Stimulated activated naive CD8-positive, alpha-beta T cell treated with anti-CD3 and anti-CD28 coated beads, Interleukin-15, Interleukin-2, amounts not matched to agents 100 U/mL and 50 U/mL, for 24 hours (primary cell): Measurements from ENCODE around the gene WDR82.

Source experiments
- ATAC-seq: fragments of 150-1000 bp; cut with Tn5 transposase; one replicate; pipeline ENCODE4 v1.10.0; 2021
- DNase-seq: peaks from one replicate; pipeline ENCODE4 v3.0.0; 2021

WDR82 gene

DNA sequence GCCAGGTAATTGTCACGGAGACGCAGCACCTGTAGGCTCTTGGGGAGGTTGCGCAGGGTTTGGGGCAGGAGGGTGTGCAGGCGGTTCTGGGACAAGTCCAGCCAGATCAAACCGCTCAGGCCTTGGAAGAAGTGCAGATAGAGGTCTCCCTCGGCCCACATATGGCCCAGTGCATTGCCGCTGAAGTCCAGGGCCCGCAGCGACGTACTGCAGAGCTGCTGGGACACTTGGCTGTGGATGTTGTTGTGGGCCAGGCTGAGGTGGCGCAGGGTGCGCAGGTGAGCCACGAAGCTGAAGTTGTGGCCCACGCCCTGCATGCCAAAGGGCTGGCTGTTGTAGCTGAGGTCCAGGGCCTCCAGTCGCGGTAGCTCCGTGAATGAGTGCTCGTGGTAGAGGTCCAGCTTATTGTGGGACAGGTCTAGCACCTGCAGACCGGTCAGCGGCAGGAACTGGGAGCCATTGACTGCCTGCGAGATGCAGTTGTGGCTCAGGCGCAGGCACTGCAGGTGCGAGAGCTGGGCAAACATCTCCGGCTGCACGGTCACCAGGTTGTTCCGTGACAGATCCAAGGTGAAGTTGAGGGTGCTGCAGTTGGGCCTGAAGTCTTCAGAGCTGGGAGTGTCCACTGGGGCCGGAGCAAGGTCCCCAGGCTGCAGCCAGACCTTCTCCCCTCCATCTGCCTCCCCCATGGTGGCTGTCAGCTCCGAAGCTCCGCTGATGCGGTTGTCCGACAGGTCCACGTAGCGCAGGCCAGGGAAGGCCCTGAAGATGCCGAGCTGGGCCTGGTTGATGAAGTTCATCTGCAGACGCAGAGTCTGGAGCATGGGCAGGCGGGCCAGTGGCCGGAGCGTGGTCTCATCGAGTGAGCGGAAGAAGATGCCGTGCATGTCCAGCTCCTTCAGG lies 55.9 kb downstream of the WDR82 start:
- DNase-seq (no peak), ATAC-seq (no peak)

GRCh38 chr3:52221563-52222318 lies 56.7 kb downstream of the WDR82 start:
- ATAC-seq: no peak
- no peak for DNase-seq

GRCh38 chr3:52221141-52221562 lies 57.3 kb downstream of the WDR82 start:
- ATAC-seq (no peak), DNase-seq (no peak)

- DNase-seq (peak; percentile 93), ATAC-seq (peak; percentile 63)
These were observed 57.9 kb downstream of the WDR82 start for GRCh38 chr3:52220380-52221026.

- ATAC-seq: no peak
- DNase-seq: no peak
These were observed 59.4 kb downstream of the WDR82 start for GRCh38 chr3:52218937-52219650.

DNA sequence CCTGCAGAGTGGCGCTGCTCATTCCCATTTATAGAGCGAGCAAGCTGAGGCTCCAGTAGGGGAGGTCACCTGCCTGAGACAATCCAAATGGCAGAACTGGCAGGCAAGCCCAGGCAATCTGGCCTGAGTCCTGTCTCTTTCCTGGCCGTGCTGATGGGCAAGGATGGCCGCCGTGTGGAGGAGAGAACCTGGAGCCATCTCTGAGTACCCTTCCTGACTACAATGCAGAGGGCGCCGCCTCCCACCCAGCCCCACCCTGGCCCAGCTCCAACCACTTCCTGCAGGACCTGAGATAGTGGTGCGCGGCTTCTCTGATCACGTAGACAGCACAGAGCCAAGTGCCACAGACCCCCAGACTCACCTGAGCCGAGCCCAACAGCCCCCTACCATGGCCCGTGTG lies 60.0 kb downstream of the WDR82 start:
- ATAC-seq: no peak
- DNase-seq: peak; percentile 52

- DNase-seq (no peak), ATAC-seq (no peak)
These were observed 60.4 kb downstream of the WDR82 start for GRCh38 chr3:52218026-52218425.

GRCh38 chr3:52217409-52217805 lies 61.0 kb downstream of the WDR82 start:
- no peak for DNase-seq
- ATAC-seq: no peak

GRCh38 chr3:52216585-52217408 lies 61.7 kb downstream of the WDR82 start:
- DNase-seq (no peak), ATAC-seq (peak; percentile 57)

- ATAC-seq (no peak), DNase-seq (no peak)
These were observed 63.1 kb downstream of the WDR82 start for GRCh38 chr3:52215351-52215750.

GRCh38 chr3:52213901-52214300 lies 64.5 kb downstream of the WDR82 start:
- no peak for ATAC-seq
- no peak for DNase-seq

DNA sequence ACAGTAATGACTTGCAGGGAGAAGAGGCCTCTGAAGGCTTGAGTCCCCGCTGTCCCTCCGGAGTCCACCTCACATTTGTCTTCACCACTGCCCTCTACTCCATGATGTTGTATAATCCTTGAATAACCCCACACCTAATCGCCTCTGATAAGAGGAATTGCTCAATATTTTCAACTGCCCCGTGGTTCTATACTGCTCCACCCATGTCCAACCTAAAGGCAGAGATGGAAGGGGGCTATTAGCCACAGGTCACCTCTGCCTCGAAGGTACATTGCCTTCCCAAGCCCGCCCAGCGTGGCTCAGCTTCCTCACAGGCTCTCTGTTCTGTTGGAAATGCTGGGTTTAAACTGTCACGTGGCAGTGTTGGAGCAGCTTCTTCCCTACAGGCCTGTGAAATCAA lies 65.4 kb downstream of the WDR82 start:
- DNase-seq (no peak), ATAC-seq (no peak)

DNA sequence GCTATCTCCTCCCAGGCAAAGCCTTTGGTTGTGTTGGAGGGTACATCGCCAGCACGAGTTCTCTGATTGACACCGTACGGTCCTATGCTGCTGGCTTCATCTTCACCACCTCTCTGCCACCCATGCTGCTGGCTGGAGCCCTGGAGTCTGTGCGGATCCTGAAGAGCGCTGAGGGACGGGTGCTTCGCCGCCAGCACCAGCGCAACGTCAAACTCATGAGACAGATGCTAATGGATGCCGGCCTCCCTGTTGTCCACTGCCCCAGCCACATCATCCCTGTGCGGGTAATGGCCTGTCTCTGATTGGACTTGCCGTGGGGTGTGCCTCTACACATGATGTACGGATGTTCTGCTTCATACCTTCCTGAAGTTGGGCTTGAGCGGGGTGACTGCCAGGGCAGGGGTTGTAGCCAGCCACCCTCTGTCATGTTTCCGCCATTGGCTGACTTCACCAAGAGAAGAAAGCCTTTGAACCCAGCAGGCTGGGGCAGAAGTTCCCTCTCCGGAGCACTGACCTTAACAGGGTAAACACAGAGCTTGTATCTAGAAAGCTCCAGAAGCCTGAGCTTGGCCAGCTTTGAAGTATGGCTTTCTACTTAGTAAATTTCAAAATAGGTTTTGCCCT lies 67.1 kb downstream of the WDR82 start:
- ATAC-seq (no peak), DNase-seq (no peak)

GRCh38 chr3:52210550-52211046 lies 67.9 kb downstream of the WDR82 start:
- ATAC-seq (no peak), DNase-seq (no peak)

DNA sequence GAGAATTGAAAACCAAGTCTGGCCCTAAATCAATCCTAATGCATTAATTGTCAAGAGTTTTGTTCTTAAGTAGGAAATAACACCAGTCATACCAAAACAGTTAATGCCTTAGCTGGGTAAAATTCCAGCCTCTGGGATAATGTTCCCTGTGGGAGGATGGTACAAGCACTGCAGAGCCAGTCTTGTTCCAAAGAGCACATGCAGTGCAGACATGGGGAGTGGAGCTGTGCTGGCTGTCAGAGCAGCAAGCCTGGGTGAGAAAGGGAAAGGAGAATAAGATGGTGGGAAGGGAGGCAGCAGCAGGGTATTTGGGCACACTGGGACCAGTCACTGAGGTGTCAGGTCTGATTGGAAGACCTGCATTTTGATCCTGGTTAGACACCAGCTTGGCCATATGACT lies 68.4 kb downstream of the WDR82 start:
- DNase-seq (no peak), ATAC-seq (no peak)

DNA sequence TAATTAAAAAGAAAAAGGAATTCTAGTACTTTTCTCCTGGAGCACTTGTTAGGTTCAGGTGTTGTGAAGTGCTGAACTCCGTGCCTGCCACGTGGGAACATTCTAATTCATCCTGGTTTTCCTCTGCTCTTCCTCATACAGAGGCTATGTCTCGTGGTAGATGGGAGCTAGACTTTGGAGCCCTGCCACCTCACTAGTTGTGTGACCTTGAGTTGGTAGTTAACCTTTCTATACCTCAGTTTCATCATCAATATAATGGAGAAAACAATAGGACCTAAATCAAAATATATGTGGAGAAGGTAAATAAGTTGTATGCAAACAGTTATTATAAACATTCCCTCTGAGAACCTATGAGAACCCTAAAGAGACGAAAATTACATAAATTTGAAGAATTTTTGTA lies 69.9 kb downstream of the WDR82 start:
- ATAC-seq: no peak
- DNase-seq: no peak

DNA sequence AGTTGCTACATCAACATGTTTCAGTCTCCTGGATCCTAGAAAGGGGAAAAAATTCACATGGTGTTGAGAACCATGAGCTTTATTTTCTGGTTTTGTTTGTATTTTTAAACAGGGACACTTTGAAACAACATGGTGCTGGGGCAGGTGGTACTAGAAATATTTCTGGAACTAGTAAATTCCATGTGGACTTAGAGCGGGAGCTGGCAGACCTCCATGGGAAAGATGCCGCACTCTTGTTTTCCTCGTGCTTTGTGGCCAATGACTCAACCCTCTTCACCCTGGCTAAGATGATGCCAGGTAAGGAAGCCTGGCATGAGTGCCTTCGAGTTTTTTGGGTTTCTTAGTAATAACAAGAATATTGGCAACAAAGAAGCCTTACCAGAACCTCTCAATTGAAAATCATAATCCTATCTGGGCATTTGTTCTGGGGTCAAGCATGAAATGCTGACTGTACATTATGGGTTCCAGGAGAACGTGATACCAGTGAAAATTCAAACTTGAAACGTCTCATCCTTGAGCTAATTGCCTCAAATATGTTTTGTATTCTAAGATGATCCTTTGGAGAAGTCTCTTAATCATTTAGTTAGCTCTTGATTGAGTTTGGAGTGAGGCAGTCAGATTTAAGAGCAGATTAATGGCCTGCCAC lies 72.6 kb downstream of the WDR82 start:
- no peak for ATAC-seq
- no peak for DNase-seq
